Stomach (tissue), 4 donors: Measurements from ENCODE around the gene RRAS.

Source experiments
- EP300 ChIP-seq: sonication (generic); formaldehyde crosslinking; IDR thresholded peaks from one replicate; pipeline ENCODE4 v1.6.1; 2017; ENCODE audit warnings: antibody characterized with exemption
- TF ChIP-seq, protein P1 (sequence below), 7 experiments: fragments of 450-650 bp in 4 of 7; fragments of 200-600 bp in 3 of 7; sonication (generic) in 3 of 7; IDR thresholded peaks; one replicate each; pipeline ENCODE4 v1.5.1; 2016 to 2019; ENCODE audit warnings: antibody characterized with exemption in 7 of 7, control low read depth in 2 of 7, mild to moderate bottlenecking in 1 of 7

- no peak for TF ChIP-seq EP300
- TF ChIP-seq, protein P1, sequence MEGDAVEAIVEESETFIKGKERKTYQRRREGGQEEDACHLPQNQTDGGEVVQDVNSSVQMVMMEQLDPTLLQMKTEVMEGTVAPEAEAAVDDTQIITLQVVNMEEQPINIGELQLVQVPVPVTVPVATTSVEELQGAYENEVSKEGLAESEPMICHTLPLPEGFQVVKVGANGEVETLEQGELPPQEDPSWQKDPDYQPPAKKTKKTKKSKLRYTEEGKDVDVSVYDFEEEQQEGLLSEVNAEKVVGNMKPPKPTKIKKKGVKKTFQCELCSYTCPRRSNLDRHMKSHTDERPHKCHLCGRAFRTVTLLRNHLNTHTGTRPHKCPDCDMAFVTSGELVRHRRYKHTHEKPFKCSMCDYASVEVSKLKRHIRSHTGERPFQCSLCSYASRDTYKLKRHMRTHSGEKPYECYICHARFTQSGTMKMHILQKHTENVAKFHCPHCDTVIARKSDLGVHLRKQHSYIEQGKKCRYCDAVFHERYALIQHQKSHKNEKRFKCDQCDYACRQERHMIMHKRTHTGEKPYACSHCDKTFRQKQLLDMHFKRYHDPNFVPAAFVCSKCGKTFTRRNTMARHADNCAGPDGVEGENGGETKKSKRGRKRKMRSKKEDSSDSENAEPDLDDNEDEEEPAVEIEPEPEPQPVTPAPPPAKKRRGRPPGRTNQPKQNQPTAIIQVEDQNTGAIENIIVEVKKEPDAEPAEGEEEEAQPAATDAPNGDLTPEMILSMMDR (IDR thresholded peaks at IDR 0.05): no peak
Observed at GRCh38 chr19:49669516-49669915, 29.6 kb upstream of the RRAS start.
